ENCODE results near the gene RHOJ.

DNA sequence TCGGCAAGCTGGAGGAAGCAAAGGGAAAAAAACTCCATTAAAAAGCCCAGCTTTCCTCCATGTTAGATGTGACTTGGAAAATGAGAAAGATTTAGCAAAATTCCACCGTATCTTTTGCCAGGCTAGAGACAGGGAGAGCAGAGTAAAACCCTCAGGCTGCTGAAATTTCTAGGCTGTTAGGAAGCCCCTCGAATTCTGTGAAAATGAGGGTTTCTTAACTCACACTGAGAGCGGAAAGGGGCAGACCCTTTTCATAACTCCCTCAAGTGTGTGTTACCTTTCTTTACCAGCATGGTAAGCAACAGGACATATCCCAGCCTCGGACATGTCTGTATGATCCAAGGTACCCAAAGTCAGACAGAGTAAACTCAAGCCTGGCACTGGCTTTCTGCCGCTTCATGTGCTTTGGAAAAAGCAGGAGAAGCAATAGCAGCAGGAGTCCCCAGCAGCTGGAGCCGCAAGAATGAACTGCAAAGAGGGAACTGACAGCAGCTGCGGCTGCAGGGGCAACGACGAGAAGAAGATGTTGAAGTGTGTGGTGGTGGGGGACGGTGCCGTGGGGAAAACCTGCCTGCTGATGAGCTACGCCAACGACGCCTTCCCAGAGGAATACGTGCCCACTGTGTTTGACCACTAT lies at the start of gene RHOJ:
- TF ChIP-seq, protein P1, sequence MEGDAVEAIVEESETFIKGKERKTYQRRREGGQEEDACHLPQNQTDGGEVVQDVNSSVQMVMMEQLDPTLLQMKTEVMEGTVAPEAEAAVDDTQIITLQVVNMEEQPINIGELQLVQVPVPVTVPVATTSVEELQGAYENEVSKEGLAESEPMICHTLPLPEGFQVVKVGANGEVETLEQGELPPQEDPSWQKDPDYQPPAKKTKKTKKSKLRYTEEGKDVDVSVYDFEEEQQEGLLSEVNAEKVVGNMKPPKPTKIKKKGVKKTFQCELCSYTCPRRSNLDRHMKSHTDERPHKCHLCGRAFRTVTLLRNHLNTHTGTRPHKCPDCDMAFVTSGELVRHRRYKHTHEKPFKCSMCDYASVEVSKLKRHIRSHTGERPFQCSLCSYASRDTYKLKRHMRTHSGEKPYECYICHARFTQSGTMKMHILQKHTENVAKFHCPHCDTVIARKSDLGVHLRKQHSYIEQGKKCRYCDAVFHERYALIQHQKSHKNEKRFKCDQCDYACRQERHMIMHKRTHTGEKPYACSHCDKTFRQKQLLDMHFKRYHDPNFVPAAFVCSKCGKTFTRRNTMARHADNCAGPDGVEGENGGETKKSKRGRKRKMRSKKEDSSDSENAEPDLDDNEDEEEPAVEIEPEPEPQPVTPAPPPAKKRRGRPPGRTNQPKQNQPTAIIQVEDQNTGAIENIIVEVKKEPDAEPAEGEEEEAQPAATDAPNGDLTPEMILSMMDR (conservative IDR thresholded peaks at IDR 0.05; ENCODE audit: low read depth in 2 of 2) = no peak
- TF ChIP-seq EZH2 (IDR thresholded peaks at IDR 0.05; ENCODE audit: low read depth, unreplicated experiment) = no peak
- TF ChIP-seq, protein P2, sequence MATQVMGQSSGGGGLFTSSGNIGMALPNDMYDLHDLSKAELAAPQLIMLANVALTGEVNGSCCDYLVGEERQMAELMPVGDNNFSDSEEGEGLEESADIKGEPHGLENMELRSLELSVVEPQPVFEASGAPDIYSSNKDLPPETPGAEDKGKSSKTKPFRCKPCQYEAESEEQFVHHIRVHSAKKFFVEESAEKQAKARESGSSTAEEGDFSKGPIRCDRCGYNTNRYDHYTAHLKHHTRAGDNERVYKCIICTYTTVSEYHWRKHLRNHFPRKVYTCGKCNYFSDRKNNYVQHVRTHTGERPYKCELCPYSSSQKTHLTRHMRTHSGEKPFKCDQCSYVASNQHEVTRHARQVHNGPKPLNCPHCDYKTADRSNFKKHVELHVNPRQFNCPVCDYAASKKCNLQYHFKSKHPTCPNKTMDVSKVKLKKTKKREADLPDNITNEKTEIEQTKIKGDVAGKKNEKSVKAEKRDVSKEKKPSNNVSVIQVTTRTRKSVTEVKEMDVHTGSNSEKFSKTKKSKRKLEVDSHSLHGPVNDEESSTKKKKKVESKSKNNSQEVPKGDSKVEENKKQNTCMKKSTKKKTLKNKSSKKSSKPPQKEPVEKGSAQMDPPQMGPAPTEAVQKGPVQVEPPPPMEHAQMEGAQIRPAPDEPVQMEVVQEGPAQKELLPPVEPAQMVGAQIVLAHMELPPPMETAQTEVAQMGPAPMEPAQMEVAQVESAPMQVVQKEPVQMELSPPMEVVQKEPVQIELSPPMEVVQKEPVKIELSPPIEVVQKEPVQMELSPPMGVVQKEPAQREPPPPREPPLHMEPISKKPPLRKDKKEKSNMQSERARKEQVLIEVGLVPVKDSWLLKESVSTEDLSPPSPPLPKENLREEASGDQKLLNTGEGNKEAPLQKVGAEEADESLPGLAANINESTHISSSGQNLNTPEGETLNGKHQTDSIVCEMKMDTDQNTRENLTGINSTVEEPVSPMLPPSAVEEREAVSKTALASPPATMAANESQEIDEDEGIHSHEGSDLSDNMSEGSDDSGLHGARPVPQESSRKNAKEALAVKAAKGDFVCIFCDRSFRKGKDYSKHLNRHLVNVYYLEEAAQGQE (IDR thresholded peaks at IDR 0.05; ENCODE audit: unreplicated experiment) = no peak
- TF ChIP-seq JUNB (IDR thresholded peaks at IDR 0.05; ENCODE audit: unreplicated experiment) = no peak
- TF ChIP-seq ZNF331 (CRISPR knock-in tag; IDR thresholded peaks at IDR 0.05; ENCODE audit: low read depth) = no peak
- TF ChIP-seq POLR2AphosphoS5 (IDR thresholded peaks at IDR 0.05; ENCODE audit: low read depth) = no peak
- TF ChIP-seq EZH2phosphoT487 (IDR thresholded peaks at IDR 0.05; ENCODE audit: unreplicated experiment) = no peak
- no peak for TF ChIP-seq NANOG (IDR thresholded peaks at IDR 0.05; ENCODE audit: borderline replicate concordance)
- TF ChIP-seq CREB1 (CRISPR knock-in tag; IDR thresholded peaks at IDR 0.05; ENCODE audit: low read depth) = no peak
- no peak for TF ChIP-seq ZNF114 (CRISPR knock-in tag; IDR thresholded peaks at IDR 0.05)
- no peak for TF ChIP-seq STAT1 (IDR thresholded peaks at IDR 0.05; ENCODE audit: unreplicated experiment)
- TF ChIP-seq, protein P3, sequence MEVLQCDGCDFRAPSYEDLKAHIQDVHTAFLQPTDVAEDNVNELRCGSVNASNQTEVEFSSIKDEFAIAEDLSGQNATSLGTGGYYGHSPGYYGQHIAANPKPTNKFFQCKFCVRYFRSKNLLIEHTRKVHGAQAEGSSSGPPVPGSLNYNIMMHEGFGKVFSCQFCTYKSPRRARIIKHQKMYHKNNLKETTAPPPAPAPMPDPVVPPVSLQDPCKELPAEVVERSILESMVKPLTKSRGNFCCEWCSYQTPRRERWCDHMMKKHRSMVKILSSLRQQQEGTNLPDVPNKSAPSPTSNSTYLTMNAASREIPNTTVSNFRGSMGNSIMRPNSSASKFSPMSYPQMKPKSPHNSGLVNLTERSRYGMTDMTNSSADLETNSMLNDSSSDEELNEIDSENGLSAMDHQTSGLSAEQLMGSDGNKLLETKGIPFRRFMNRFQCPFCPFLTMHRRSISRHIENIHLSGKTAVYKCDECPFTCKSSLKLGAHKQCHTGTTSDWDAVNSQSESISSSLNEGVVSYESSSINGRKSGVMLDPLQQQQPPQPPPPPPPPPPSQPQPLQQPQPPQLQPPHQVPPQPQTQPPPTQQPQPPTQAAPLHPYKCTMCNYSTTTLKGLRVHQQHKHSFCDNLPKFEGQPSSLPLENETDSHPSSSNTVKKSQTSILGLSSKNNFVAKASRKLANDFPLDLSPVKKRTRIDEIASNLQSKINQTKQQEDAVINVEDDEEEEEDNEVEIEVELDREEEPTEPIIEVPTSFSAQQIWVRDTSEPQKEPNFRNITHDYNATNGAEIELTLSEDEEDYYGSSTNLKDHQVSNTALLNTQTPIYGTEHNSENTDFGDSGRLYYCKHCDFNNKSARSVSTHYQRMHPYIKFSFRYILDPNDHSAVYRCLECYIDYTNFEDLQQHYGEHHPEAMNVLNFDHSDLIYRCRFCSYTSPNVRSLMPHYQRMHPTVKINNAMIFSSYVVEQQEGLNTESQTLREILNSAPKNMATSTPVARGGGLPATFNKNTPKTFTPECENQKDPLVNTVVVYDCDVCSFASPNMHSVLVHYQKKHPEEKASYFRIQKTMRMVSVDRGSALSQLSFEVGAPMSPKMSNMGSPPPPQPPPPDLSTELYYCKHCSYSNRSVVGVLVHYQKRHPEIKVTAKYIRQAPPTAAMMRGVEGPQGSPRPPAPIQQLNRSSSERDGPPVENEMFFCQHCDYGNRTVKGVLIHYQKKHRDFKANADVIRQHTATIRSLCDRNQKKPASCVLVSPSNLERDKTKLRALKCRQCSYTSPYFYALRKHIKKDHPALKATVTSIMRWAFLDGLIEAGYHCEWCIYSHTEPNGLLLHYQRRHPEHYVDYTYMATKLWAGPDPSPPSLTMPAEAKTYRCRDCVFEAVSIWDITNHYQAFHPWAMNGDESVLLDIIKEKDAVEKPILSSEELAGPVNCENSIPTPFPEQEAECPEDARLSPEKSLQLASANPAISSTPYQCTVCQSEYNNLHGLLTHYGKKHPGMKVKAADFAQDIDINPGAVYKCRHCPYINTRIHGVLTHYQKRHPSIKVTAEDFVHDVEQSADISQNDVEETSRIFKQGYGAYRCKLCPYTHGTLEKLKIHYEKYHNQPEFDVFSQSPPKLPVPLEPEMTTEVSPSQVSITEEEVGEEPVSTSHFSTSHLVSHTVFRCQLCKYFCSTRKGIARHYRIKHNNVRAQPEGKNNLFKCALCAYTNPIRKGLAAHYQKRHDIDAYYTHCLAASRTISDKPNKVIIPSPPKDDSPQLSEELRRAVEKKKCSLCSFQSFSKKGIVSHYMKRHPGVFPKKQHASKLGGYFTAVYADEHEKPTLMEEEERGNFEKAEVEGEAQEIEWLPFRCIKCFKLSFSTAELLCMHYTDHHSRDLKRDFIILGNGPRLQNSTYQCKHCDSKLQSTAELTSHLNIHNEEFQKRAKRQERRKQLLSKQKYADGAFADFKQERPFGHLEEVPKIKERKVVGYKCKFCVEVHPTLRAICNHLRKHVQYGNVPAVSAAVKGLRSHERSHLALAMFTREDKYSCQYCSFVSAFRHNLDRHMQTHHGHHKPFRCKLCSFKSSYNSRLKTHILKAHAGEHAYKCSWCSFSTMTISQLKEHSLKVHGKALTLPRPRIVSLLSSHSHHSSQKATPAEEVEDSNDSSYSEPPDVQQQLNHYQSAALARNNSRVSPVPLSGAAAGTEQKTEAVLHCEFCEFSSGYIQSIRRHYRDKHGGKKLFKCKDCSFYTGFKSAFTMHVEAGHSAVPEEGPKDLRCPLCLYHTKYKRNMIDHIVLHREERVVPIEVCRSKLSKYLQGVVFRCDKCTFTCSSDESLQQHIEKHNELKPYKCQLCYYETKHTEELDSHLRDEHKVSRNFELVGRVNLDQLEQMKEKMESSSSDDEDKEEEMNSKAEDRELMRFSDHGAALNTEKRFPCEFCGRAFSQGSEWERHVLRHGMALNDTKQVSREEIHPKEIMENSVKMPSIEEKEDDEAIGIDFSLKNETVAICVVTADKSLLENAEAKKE (CRISPR knock-in tag; IDR thresholded peaks at IDR 0.05) = no peak
- TF ChIP-seq, protein P4, sequence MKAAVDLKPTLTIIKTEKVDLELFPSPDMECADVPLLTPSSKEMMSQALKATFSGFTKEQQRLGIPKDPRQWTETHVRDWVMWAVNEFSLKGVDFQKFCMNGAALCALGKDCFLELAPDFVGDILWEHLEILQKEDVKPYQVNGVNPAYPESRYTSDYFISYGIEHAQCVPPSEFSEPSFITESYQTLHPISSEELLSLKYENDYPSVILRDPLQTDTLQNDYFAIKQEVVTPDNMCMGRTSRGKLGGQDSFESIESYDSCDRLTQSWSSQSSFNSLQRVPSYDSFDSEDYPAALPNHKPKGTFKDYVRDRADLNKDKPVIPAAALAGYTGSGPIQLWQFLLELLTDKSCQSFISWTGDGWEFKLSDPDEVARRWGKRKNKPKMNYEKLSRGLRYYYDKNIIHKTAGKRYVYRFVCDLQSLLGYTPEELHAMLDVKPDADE (IDR thresholded peaks at IDR 0.05) = no peak
